HTR-8/SVneo (cell line): ENCODE measurements around the gene ECHDC1.
A peak's percentile ranks its signal among the peaks of the same experiment; 100 is the strongest.
"Not testable (repeated sequence)": the region's sequence is repeated elsewhere in the genome, so short reads cannot be mapped to it uniquely, and the experiment has no call there.

Source experiments
- DNase-seq: peaks from one replicate; pipeline ENCODE4 v3.0.0; 2011; ENCODE audit warnings: low spot score, mixed read lengths; ENCODE audit not compliant: insufficient read length
- FAIRE-seq: peaks from 2 replicates; lab custom pipeline; 2011; peaks lifted over from hg19 to GRCh38; lab: Jason Lieb, UNC

Gene ECHDC1

DNA sequence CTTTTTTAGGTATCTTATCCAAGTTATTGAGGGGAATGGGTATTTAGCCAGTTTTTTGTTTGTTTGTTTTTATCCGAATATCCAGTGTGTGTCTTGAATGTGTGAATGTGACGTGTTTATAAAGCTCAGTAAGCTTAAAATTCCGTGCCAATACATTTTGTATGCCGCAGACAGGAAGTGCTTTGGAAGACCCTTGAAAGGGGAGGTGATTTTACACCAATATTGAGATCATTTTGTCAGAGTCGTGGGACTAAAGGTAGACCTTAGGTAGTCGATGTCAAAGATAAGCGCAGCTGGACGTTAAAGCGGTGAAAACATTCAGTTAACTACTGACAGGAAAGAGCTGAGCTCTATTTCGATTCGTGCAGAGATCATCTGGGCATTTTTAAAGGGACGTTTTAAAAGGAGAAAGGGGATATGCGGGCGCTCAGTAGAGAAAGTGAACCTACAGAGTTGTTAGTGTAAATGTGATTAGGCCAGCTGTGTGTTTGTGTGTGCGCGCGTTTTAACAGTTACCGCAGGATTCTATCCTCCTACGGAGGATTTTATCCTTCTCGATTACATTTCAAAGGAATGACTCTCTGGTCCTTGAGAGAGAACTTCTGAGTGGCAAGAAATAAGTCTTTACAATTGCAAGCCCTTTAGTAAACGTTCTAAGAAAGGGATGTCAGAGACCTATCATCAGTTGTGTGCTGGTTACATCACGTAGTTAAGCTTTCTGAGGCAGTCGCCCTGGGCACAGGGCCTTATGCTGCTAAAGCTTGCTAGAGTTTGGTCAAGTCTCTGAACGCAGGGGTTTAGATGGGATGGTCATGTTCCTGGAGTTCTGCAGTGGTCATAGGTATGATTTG lies 625 bp upstream of the ECHDC1 start:
- no peak for FAIRE-seq
- peak; percentile 9 for DNase-seq

DNA sequence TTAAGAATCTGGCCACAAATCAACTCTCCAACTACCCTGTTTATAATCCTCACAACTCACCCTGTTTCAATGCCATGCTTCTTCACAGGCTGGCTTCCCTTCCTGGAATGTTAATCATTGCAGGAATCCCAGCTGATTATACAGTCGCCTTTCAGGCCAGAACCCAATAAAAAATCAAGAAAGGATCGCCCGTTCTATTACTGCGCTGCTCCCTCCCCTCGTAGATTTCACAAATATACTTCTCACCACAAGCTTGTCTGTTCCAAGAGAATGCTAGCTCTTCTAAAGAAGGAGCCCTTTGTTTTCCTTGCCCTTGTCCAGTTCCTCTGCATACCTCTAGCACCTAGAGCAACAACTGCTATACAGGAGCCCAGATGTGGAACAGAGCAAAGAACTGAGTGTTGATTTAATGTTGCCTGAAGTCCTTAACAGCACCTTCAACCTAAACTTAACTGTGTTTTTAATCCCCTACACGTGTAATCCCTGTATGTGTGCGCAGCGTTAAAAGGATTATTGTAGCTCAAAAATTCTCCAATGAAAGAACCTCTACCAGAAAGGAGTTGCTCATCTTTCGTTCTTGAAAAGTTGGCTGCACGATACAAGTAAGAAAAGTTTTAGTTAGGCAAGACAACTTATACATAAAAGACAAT lies 988 bp downstream of the ECHDC1 start:
- FAIRE-seq: no peak
- DNase-seq: no peak

DNA sequence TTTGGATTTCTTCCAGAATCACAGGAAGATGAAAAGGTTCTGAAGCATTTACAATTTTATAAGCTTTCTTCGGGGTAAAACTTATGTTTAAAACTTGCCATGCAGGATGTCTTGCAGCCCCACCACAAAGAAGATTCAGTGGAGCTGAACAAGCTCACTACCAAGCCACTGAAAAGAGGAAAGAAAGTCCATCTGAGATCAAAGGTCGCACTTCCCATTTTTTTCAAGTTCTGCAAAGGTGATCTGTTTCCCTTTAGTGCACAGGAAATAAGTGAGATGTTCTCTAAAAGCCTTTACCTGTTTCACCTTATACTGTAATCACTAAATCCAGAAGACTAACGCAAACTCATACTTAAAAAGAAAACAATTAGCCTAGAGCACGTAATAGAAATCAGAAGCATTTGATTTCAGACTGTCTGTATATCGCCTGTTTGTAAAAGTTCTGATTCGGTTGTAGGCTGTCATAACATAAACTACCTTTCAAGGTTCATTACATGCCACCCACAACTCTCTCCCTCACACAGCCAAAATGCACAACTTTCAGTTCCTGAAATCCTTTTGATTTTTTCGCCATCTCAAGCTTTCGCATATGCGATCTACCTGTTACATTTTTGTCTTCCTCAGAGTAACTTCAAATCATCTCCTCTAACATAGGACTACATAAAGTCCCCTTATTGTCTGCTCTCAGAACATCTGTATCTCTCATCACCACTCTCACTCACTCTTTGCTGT lies 1.8 kb downstream of the ECHDC1 start:
- DNase-seq (no peak), FAIRE-seq (no peak)

DNA sequence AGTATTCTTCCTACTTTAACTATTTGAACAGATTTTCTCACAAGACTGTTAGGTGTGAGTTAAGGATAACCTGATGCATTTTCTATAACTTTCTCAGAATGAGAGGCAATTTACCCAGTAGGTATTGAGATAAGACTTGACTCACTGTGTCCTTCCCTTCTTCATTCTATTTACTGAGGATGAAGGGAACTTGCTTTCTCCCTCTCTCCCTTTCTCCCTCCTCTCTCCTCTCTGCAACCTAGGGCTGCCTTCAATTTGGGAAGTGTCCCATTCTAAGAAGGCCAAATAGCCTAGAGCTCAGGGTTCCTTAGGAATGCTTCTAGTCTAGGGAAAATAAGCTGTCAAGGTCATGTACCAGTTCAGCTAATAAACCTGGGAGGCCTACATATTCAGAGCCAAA lies 3.2 kb downstream of the ECHDC1 start:
- FAIRE-seq: no peak
- DNase-seq: no peak

DNA sequence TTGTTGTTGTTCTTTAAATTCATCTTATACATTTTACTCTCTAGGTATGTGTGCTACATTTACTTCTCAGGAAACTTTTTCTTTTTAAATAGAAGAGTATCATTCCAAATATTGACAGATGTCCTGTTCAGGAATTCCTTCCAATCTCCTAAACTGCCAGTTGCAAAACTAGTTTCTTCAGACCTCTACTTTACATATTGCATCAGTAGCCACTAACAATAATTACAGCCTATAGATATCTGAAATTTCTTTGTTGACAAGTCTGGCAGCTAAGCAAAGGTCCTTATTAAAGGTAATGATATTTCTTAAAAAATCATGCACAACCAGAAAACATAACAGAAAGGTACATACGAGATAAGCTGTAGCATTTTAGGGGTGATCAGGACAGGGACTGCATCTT lies 4.5 kb downstream of the ECHDC1 start:
- DNase-seq (no peak), FAIRE-seq (no peak)

DNA sequence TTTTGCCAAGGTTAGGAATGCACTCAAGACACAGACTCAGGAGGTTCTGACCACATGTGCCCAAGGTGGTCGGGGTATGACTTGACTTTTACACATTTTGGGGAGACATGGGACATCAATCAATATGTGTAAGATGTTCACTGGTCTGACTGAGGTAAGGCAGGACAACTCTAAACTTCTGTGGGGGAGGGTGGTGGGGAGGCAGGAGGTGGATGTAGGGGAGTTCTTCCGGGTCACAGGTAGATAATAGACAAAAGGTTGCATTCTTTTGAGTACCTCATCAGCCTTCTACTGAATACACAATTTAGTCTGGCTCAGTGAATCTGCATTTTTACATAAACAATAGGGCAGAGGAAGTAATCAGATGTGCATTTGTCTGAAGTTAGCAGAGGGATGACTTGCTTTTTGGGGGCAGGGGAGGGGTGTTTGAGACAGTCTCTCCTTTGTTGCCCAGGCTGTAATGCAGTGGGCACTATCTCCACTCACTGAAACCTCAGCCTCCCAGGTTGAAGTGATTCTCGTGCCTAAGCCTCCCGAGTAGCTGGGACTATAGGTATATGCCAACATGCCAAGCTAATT lies 10.9 kb downstream of the ECHDC1 start:
- FAIRE-seq (peak; percentile 4), DNase-seq (no peak)

DNA sequence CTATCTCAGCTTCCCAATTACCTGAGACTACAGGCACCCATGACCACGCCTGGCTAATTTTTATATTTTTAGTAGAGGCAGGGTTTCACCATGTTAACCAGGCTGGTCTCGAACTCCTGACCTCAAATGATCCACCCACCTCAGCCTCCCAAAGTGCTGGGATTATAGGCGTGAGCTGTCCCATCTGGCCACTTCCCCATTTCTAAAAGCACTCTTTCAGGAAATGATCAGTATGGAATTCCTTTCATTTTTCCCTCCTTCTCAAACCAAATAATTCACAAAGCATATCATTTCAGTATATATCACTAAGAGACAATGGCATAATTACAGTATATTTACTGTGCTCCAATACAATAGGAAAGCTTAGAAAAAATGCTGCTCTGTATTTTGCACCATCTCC lies 12.2 kb downstream of the ECHDC1 start:
- DNase-seq, FAIRE-seq: not testable (repeated sequence)

DNA sequence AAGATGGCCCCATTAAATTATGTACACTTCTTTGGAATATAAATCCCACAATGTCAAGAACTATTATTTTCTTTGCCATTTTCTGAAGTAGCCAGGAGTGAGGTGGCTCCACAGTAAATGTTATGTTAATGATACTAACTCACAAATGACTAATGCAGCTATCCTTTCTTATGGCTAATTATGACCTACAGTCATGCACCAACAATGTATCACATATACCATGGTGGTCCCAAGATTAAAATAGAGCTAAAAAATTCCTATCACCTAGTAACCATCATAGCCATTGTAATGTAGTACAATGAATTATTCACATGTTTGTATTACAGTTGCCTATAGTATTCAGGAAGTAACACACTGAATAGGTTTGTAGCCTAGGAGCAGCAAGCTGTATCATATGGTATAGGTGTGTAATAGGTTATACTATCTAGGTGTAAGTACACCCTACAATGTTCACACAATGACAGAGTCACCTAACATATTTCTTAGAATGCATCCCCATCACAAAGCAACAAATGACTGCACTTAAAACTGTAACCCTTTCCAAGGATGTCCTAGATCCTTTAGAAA lies 15.3 kb downstream of the ECHDC1 start:
- DNase-seq: no peak
- FAIRE-seq: peak; percentile 28

DNA sequence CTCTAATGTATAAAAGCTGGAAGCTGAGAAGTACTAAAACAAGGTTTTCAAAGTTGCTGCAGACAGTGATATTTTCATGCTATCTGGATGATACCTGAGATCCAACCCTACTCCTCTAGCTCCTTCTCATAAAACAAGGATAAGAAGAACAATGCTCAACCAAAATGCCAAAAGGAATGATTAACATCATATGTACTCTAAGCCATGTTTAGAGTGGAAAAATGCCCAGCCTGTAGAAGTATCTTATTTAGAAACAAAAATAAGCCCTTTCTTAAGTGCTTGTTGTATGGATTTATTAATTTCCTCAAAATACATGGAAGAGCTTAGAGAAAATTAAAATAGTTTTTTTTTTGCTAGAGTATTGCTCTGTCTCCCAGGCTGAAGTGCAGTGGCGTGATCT lies 23.7 kb downstream of the ECHDC1 start:
- FAIRE-seq: no peak
- no peak for DNase-seq

DNA sequence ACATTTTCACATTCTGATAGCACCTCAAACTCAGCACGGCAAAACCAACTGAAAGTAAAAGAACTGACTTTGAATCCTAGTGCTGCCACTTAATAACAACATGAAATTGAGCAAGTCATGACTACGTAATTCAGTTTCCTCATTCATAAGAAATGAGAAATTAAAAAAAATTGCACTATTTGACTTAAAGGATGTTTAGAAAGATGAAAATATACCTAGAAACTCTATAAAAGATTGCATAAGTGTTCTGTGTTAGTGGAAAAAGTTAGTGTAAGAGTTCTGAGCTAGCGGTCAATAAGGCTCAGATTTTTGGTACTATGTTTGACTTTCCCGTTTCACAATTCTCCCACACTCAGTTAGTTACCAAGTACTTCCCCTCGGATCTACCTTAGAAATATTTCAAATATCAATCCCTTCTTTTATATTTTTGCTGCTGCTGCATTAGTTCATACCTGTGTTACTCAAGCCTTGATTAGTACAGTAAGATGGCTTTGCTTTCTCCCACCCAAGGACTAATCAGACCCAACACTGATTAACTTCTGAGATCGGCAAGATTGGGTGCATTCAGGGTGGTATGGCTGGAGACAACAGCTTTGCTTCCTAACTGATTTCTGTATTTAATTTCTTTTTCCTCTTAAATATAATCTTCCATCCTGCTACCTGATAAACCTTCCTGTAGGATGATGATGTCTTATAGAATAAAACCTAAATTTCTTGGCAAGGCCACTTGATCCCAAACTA lies 25.9 kb downstream of the ECHDC1 start:
- no peak for FAIRE-seq
- DNase-seq: no peak

DNA sequence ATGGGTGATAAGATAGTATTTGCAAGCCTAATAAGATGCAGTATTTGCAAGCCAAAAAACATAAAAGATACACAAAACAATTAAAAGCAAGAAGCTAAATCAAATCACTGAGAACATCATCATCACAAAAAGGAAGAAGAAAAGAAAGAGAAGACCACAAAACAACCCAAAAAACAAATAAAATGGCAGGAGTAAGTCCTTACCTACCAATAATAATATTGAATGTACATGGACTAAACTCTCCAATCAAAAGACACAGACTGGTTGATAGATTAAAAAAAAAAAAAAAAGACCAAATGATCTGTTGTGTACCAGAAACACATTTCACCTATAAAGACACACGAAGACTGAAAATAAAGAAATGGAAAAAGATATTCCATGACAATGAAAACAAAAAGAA lies 37.7 kb downstream of the ECHDC1 start:
- no peak for FAIRE-seq
- DNase-seq: no peak

DNA sequence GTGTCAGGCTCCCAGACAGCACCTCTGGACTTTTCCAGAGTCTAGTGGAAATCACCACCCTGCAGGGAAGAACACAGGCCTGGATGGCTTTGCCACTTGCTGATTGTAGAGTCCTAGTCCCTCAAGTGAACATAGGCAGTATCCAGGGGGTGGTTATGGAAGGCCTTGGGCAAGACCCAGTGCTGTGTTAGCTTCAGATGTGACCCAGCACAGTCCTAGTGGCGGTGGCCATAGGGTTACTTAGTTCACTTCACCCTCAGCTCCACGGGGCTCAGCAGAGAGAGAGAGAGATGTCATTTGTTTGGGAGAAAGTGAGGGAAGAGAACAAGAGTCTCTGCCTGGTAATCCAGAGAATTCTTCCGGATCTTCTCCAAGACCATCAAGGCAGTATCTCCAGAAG lies 39.5 kb downstream of the ECHDC1 start:
- no peak for FAIRE-seq
- no peak for DNase-seq

DNA sequence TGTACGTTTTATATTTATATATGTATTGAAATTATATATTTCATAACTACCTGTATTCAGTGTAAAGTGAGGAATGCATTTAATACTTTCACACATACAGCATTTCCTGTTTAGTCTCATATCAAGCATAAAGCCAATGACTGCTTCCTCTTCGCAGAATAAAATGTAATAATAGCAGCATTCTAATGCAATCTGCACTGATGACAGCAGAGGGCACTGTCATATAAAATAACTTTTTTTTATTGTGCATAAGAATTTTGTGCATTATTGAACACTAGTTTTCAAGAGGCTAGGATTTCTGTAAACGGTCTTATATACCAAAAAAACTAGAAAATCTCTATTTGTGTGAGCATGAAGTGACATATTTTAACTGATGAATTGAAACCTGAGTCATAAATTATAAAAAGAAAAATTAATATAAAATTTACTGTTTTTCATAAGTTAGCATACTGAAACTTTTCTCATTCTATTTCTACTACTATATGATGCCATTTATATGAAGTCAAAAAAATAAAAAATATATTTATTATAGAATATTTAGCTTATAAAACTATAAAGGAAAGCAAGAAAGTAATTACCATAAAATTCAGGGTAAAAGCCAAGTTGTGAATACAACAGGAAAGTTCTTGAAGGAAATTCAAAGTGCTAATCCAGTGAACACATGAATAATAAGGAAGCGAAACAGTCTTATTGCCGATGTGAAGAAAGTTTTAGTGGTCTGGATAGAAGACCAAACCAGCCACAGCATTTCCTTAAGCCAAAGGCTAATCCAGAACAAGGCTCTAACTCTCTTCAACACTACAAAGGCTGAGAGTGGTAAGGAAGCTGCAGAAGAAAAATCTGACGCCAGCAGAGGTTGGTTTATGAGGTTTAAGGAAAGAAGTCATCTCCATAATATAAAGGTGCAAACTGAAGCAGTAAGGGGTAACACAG lies 40.4 kb downstream of the ECHDC1 start:
- DNase-seq (peak; percentile 43), FAIRE-seq (no peak)

DNA sequence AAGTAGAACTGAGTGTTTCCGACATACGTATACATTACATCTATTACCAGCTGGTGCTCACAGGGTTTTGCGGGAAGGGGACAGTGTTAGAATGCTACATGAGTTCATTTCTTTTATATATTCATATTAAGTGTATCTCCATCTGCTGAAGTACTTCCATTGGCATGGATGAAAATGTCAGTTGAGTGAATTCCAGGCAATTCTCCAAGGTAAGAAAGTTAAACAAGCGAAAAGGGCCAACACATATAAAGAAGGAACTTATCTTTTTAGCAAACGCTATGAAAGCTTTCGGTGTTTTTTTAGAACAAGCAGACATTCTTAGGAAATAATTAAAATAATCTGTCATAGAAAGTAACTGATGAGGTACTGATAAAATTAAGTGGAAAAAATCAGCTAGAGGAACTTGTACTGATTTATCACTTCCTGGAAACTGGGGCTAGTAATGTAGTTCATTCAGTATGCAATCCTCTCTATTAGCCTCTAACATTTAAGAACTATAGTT lies 42.2 kb downstream of the ECHDC1 start:
- no peak for DNase-seq
- FAIRE-seq: no peak

DNA sequence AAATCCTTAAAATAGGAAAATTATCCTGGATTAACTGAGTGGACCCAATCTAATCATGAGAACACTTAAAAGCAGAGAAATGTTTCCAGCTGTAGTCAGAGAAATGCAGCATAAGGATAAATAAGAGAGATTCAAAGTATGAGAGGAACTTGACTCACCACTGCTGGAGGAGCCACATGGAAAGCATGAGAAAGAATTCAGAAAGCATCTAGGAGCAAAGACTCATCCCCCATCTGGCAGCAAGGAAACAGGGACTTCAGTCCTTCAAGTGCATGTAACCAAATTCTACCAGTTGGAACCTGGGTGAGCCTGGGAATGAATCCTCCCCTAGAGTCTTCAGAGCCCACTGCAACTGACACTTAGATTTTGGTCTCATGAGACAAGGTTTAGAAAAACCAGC lies 43.0 kb downstream of the ECHDC1 start:
- no peak for FAIRE-seq
- peak; percentile 7 for DNase-seq

DNA sequence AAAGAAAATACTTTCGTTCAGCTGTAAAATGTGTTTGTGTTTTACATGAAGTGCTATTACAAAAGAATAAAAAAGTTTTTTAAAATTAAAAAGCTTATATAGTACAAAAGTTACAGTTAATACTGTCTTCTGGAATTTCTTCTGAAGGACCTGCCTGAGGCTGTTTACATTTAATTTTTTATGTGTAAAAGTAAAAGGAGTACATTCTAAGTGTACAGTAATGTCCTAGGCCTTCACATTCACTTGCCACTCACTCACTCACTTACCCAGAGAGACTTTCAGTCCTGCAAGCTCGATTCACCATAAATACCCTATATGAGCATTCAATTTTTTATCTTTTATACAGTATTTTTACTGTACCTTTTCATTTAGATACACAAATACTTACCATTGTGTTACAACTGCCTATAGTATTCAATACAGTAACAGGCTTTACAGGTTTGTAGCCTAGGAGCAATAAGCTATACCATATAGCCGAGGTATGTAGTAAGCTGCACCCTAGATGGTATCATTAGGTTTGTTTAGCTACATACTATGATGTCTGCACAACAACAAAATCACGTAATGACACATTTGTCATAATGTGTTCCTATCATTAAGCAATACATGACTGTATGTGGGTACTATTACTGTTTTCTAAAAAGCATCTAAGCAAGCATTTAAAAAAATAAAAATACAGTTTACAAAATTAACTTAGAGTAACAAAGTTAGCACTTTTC lies 43.7 kb downstream of the ECHDC1 start:
- DNase-seq (no peak), FAIRE-seq (no peak)

DNA sequence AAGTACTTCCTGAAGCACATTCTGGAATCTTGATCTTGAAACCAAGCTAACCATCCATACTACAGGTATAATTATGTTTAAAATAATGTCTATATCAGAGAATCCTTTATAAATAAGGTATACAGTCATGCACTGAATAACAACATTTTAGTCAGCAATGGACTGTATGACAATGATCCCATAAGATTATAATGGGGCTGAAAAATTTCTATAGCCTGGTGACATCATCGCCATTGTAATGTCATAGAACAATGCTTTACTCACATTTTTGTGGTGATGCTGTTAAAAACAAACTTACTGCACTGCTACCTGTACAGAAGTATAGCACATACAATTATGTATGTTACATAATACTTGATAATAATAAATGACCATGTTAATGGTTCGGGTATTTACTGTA lies 44.9 kb downstream of the ECHDC1 start:
- FAIRE-seq: no peak
- DNase-seq: no peak

DNA sequence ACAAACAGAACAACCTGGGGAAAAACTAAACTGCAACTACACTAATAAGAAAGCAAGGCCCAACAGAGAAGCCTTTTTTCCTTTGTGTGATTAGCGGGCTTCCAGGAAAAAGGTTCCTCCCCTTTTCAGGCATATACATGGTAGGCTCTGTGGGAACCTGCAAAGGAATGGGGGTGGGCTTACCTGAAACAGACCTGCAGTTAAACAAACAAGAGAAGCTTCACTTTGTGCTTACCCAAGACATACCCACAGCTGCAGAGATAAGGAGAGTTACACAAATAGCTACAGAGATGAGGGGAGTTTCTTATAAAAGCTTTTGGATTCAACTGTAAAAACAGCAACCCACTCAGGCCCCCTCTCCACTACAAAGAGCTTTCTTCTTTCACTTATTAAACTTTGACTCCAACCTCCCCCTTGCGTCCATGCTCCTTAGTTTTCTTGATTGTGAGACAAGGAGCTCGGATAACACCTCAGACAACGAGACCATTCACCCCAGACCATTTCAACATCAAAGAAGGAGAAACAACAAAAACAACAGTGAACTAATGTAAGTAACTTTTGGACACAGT lies 45.8 kb downstream of the ECHDC1 start:
- no peak for FAIRE-seq
- DNase-seq: no peak
